SJCRH30 (cell line): ENCODE measurements around the gene TMIE. TPM values are rescaled to one million over a fixed set of nuclear protein-coding genes. Genes with fewer than 3 reads are reported as not detected.
"Not testable (repeated sequence)": the region's sequence is repeated elsewhere in the genome, so short reads cannot be mapped to it uniquely, and the experiment has no call there.

Source experiments
- DNase-seq, 2 experiments: peaks; one replicate each; pipeline ENCODE4 v3.0.0-alpha.2; 2015 to 2020
- H3K27ac ChIP-seq: fragments of 250-450 bp; sonication (Bioruptor Pico); 2 replicates; pipeline ENCODE4 v1.5.1; 2020; ENCODE audit warnings: mild to moderate bottlenecking, moderate library complexity
- H3K27me3 ChIP-seq: fragments of 250-450 bp; sonication (Bioruptor Pico); 2 replicates; pipeline ENCODE4 v1.5.1; 2020; ENCODE audit warnings: mild to moderate bottlenecking, moderate library complexity
- H3K36me3 ChIP-seq: fragments of 250-450 bp; sonication (Bioruptor Pico); 2 replicates; pipeline ENCODE4 v1.5.1; 2020; ENCODE audit warnings: mild to moderate bottlenecking, moderate library complexity
- H3K4me1 ChIP-seq: fragments of 250-450 bp; sonication (Bioruptor Pico); 2 replicates; pipeline ENCODE4 v1.5.1; 2020; ENCODE audit warnings: mild to moderate bottlenecking, moderate library complexity
- H3K4me3 ChIP-seq: fragments of 250-450 bp; sonication (Bioruptor Pico); 2 replicates; pipeline ENCODE4 v1.5.1; 2020; ENCODE audit warnings: mild to moderate bottlenecking, moderate library complexity
- H3K9me3 ChIP-seq: fragments of 250-450 bp; sonication (Bioruptor Pico); replicated peaks from 2 replicates; pipeline ENCODE4 v1.5.1; 2020; ENCODE audit warnings: mild to moderate bottlenecking, moderate library complexity
- total RNA-seq: library from RNA; depleted of rRNA; stranded (reverse); fragments of >200 nt; shearing (Covaris generic); gene quantifications from 2 replicates; pipeline ENCODE4 v1.2.3, GENCODE V29; 2014

TMIE gene
- total RNA-seq, 1 experiment from 2014 or later: 0.10 TPM

GRCh38 chr3:46692566-46692990 lies 8.6 kb upstream of the TMIE start:
- Histone ChIP-seq H3K9me3 (no peaks in the 10 kb centered on the region), H3K4me1 (peaks cover 11% of the 10 kb centered on the region), H3K27ac (no peak overlapping the region), H3K36me3 (no peaks in the 10 kb centered on the region), H3K4me3 (no peak overlapping the region), H3K27me3 (peaks cover 6% of the 10 kb centered on the region; the same call in 1 of the 2 replicates)
- no peak for DNase-seq

- Histone ChIP-seq H3K27ac (no peak within 1 kb of the TSS), H3K4me1 (peaks cover 11% of the 10 kb centered on the region), H3K27me3 (peaks cover 6% of the 10 kb centered on the region; the same call in 1 of the 2 replicates), H3K9me3 (no peaks in the 10 kb centered on the region), H3K4me3 (no peak within 1 kb of the TSS), H3K36me3 (no peaks in the 10 kb centered on the region)
- no peak for DNase-seq
These were observed 7.9 kb upstream of the TMIE start, which contains the start of gene ALS2CL for GRCh38 chr3:46693038-46693891. TSS of gene ALS2CL (minus strand) at chr3:46693679. CDS start at chr3:46689440, 4,239 bp downstream.

GRCh38 chr3:46693892-46694226 lies 7.3 kb upstream of the TMIE start:
- no peaks in the 10 kb centered on the region for H3K36me3 ChIP-seq
- peaks cover 3% of the 10 kb centered on the region; the same call in 1 of the 2 replicates for H3K27me3 ChIP-seq
- no peak for DNase-seq
- H3K9me3 ChIP-seq: no peaks in the 10 kb centered on the region
- H3K27ac ChIP-seq: no peak overlapping the region
- no peak overlapping the region for H3K4me3 ChIP-seq
- H3K4me1 ChIP-seq: peaks cover 11% of the 10 kb centered on the region

GRCh38 chr3:46694520-46694919 lies 6.7 kb upstream of the TMIE start:
- H3K27ac ChIP-seq: no peak overlapping the region
- no peak overlapping the region for H3K4me3 ChIP-seq
- DNase-seq: no peak
- no peaks in the 10 kb centered on the region for H3K36me3 ChIP-seq
- no peaks in the 10 kb centered on the region for H3K9me3 ChIP-seq
- H3K4me1 ChIP-seq: peaks cover 11% of the 10 kb centered on the region
- H3K27me3 ChIP-seq: no peaks in the 10 kb centered on the region

GRCh38 chr3:46695177-46695961 lies 5.8 kb upstream of the TMIE start:
- Histone ChIP-seq H3K4me1 (peaks cover 11% of the 10 kb centered on the region), H3K27ac (peak overlapping the region; percentile 49), H3K27me3 (no peaks in the 10 kb centered on the region), H3K4me3 (no peak overlapping the region), H3K36me3 (no peaks in the 10 kb centered on the region), H3K9me3 (no peaks in the 10 kb centered on the region)
- peak; percentile 87 to 91 for DNase-seq

GRCh38 chr3:46695962-46696894 lies 5.0 kb upstream of the TMIE start:
- no peaks in the 10 kb centered on the region for H3K36me3 ChIP-seq
- H3K27ac ChIP-seq: peak overlapping the region; percentile 49; the same call in 1 of the 2 replicates
- peaks cover 16% of the 10 kb centered on the region for H3K4me1 ChIP-seq
- H3K9me3 ChIP-seq: no peaks in the 10 kb centered on the region
- peak in 1 of 2 experiments; percentile 26 for DNase-seq
- H3K4me3 ChIP-seq: no peak overlapping the region
- no peaks in the 10 kb centered on the region for H3K27me3 ChIP-seq

- DNase-seq: no peak
- H3K4me3 ChIP-seq: no peak overlapping the region
These were observed 1.3 kb upstream of the TMIE start for GRCh38 chr3:46699676-46700523.

GRCh38 chr3:46700772-46701171 lies 420 bp upstream of the TMIE start:
- Histone ChIP-seq H3K27me3 (no peaks in the 10 kb centered on the region), H3K4me3 (no peak overlapping the region), H3K36me3 (no peaks in the 10 kb centered on the region), H3K9me3 (no peaks in the 10 kb centered on the region), H3K27ac (no peak overlapping the region), H3K4me1 (peaks cover 9% of the 10 kb centered on the region; the same call in 1 of the 2 replicates)
- DNase-seq: peak; percentile 65 to 71

More at GRCh38 chr3:46699676-46700523, 1.3 kb upstream of the TMIE start:
- H3K27ac ChIP-seq: no peak overlapping the region
- no peaks in the 10 kb centered on the region for H3K36me3 ChIP-seq
- H3K27me3 ChIP-seq: no peaks in the 10 kb centered on the region
- H3K9me3 ChIP-seq: no peaks in the 10 kb centered on the region
- peaks cover 16% of the 10 kb centered on the region for H3K4me1 ChIP-seq

GRCh38 chr3:46702246-46703012 lies 1.2 kb downstream of the TMIE start:
- peak in 1 of 2 experiments; percentile 17 for DNase-seq

GRCh38 chr3:46703013-46703520 lies 1.9 kb downstream of the TMIE start:
- no peak overlapping the region for H3K4me3 ChIP-seq
- no peaks in the 10 kb centered on the region for H3K9me3 ChIP-seq
- no peaks in the 10 kb centered on the region for H3K36me3 ChIP-seq
- H3K4me1 ChIP-seq: 0 out of 2 replicates have a peak, but pooled peaks cover 5% of the 10 kb centered on the region
- no peak for DNase-seq
- H3K27me3 ChIP-seq: no peaks in the 10 kb centered on the region
- H3K27ac ChIP-seq: no peak overlapping the region

More at GRCh38 chr3:46702246-46703012, 1.2 kb downstream of the TMIE start:
- no peaks in the 10 kb centered on the region for H3K27me3 ChIP-seq
- H3K4me3 ChIP-seq: no peak overlapping the region
- H3K27ac ChIP-seq: no peak overlapping the region
- H3K9me3 ChIP-seq: no peaks in the 10 kb centered on the region
- 0 out of 2 replicates have a peak, but pooled peaks cover 5% of the 10 kb centered on the region for H3K4me1 ChIP-seq
- no peaks in the 10 kb centered on the region for H3K36me3 ChIP-seq

GRCh38 chr3:46704346-46704745 lies 3.2 kb downstream of the TMIE start:
- not testable (repeated sequence) for H3K27ac ChIP-seq, H3K4me1 ChIP-seq, H3K9me3 ChIP-seq, H3K36me3 ChIP-seq, DNase-seq, H3K4me3 ChIP-seq, H3K27me3 ChIP-seq

GRCh38 chr3:46705022-46705530 lies 3.9 kb downstream of the TMIE start:
- Histone ChIP-seq H3K9me3 (no peaks in the 10 kb centered on the region), H3K4me1 (0 out of 2 replicates have a peak, but pooled peaks cover 5% of the 10 kb centered on the region), H3K27me3 (no peaks in the 10 kb centered on the region), H3K36me3 (no peaks in the 10 kb centered on the region), H3K27ac (no peak overlapping the region), H3K4me3 (no peak overlapping the region)
- DNase-seq: peak; percentile 54 to 79
